ENCODE results near the gene USP12.

USP12 gene

GRCh38 chr13:27065582-27065981 is 106.0 kb downstream of the USP12 start:
- Histone ChIP-seq H3K4me3 (ENCODE audit: severe bottlenecking) (no peak overlapping the region), H3K27me3 (ENCODE audit: insufficient read depth, poor library complexity, severe bottlenecking) (no peaks in the 10 kb centered on the region), H3K36me3 (ENCODE audit: low read depth) (peaks cover 18% of the 10 kb centered on the region), H3K27ac (ENCODE audit: poor library complexity, severe bottlenecking) (no peak overlapping the region), H3K9me3 (ENCODE audit: severe bottlenecking) (no peaks in the 10 kb centered on the region), H3K4me1 (ENCODE audit: insufficient read depth, poor library complexity, severe bottlenecking) (no peaks in the 10 kb centered on the region)
- DNase-seq (ENCODE audit: low spot score) (no peak), ATAC-seq (ENCODE audit: low read depth) (no peak)
- TF ChIP-seq, protein P1, sequence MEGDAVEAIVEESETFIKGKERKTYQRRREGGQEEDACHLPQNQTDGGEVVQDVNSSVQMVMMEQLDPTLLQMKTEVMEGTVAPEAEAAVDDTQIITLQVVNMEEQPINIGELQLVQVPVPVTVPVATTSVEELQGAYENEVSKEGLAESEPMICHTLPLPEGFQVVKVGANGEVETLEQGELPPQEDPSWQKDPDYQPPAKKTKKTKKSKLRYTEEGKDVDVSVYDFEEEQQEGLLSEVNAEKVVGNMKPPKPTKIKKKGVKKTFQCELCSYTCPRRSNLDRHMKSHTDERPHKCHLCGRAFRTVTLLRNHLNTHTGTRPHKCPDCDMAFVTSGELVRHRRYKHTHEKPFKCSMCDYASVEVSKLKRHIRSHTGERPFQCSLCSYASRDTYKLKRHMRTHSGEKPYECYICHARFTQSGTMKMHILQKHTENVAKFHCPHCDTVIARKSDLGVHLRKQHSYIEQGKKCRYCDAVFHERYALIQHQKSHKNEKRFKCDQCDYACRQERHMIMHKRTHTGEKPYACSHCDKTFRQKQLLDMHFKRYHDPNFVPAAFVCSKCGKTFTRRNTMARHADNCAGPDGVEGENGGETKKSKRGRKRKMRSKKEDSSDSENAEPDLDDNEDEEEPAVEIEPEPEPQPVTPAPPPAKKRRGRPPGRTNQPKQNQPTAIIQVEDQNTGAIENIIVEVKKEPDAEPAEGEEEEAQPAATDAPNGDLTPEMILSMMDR (IDR thresholded peaks at IDR 0.05; ENCODE audit: poor library complexity, severe bottlenecking): no peak

DNA sequence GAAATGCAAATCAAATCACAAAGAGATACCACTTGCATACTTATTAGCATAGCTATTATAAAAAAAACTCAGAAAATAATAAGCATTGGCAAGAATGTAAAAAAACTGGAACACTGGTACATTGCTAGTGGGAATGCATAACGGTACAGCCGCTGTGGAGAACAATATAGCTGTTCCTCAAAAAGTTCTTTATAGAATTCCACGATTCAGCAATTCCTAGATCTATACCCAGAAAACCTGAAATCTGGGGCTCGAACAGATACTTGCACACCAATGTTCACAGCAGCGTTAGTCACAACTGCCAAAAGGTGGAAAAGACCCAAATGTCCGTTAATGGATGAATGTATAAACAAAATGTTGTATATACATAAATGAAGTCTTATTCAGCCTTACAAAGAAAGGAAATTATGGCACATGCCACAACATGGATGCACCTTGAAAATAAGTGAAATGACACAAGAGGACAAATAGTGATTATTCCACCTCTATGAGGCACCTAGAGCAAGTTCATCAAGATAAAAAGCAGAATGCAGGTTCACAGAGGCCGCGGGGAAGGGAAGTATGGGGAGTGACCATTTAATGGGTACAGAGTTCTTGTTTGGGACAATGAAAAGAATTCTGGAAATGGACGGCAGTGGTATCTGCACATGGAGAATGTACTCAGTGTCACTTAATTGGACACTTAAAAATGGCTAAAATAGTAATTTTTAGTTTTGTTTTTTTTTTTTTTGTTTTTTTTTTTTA is 107.2 kb downstream of the USP12 start:
- Histone ChIP-seq H3K27me3 (ENCODE audit: insufficient read depth, poor library complexity, severe bottlenecking) (no peaks in the 10 kb centered on the region), H3K27ac (ENCODE audit: poor library complexity, severe bottlenecking) (no peak overlapping the region), H3K36me3 (ENCODE audit: low read depth) (peaks cover 18% of the 10 kb centered on the region), H3K4me1 (ENCODE audit: insufficient read depth, poor library complexity, severe bottlenecking) (no peaks in the 10 kb centered on the region), H3K9me3 (ENCODE audit: severe bottlenecking) (no peaks in the 10 kb centered on the region), H3K4me3 (ENCODE audit: severe bottlenecking) (no peak overlapping the region)
- DNase-seq (ENCODE audit: low spot score) (no peak), ATAC-seq (ENCODE audit: low read depth) (no peak)
- TF ChIP-seq, protein P1 (IDR thresholded peaks at IDR 0.05; ENCODE audit: poor library complexity, severe bottlenecking): no peak

GRCh38 chr13:27057817-27058216 is 113.8 kb downstream of the USP12 start:
- H3K36me3 ChIP-seq (ENCODE audit: low read depth): no peaks in the 10 kb centered on the region

DNA sequence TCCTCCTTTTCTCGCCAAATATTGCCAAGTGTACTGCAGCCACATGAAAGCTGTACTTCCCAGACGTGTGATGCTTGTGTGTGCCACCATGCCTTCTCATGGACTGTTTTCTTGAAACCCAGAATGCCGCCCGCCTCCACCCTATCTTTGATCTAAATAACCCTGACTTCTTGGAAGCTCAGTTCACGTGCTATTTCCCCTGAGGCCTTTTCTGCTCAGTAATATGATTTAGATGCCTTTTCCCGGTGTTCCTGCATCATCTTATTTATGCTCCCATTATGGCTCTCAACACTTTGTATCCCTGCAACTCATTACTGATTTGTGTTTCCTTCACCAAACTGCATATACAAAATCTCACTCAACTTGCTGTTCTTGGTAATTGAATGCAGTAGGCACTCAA is 116.1 kb downstream of the USP12 start:
- DNase-seq (ENCODE audit: low spot score): no peak
- ATAC-seq (ENCODE audit: low read depth): no peak
- Histone ChIP-seq H3K36me3 (ENCODE audit: low read depth) (no peaks in the 10 kb centered on the region), H3K4me1 (ENCODE audit: insufficient read depth, poor library complexity, severe bottlenecking) (peaks cover 13% of the 10 kb centered on the region), H3K27ac (ENCODE audit: poor library complexity, severe bottlenecking) (no peak overlapping the region), H3K9me3 (ENCODE audit: severe bottlenecking) (no peaks in the 10 kb centered on the region), H3K27me3 (ENCODE audit: insufficient read depth, poor library complexity, severe bottlenecking) (no peaks in the 10 kb centered on the region), H3K4me3 (ENCODE audit: severe bottlenecking) (no peak overlapping the region)
- TF ChIP-seq, protein P1 (IDR thresholded peaks at IDR 0.05; ENCODE audit: poor library complexity, severe bottlenecking): no peak

More at GRCh38 chr13:27057817-27058216, 113.8 kb downstream of the USP12 start:
- Histone ChIP-seq H3K4me3 (ENCODE audit: severe bottlenecking) (no peak overlapping the region), H3K9me3 (ENCODE audit: severe bottlenecking) (no peaks in the 10 kb centered on the region), H3K27ac (ENCODE audit: poor library complexity, severe bottlenecking) (no peak overlapping the region), H3K27me3 (ENCODE audit: insufficient read depth, poor library complexity, severe bottlenecking) (no peaks in the 10 kb centered on the region), H3K4me1 (ENCODE audit: insufficient read depth, poor library complexity, severe bottlenecking) (peaks cover 13% of the 10 kb centered on the region)
- no peak for DNase-seq (ENCODE audit: low spot score)
- TF ChIP-seq, protein P1 (IDR thresholded peaks at IDR 0.05; ENCODE audit: poor library complexity, severe bottlenecking): no peak
- no peak for ATAC-seq (ENCODE audit: low read depth)

DNA sequence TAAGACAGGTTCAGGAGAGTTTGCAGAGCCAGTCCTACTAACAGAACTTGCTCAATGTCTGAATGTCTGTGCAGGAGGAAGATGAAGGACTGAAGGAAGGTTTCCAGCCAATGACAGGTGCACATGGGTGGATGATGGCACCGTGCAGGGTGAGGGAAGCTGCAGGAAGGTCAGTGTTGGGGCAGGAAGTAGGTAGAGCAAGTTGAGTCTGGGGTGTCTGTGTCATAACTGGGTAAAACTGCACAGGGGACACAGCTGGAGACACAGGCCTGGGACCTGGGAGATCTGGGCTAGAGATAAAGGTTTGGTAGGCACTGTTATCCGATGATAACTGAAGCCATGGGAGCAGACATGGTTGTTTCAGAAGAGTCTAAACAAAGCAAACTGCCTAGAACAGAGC is 116.9 kb downstream of the USP12 start:
- Histone ChIP-seq H3K4me1 (ENCODE audit: insufficient read depth, poor library complexity, severe bottlenecking) (peaks cover 13% of the 10 kb centered on the region), H3K27ac (ENCODE audit: poor library complexity, severe bottlenecking) (peak overlapping the region; percentile 33), H3K27me3 (ENCODE audit: insufficient read depth, poor library complexity, severe bottlenecking) (no peaks in the 10 kb centered on the region), H3K4me3 (ENCODE audit: severe bottlenecking) (no peak overlapping the region), H3K9me3 (ENCODE audit: severe bottlenecking) (no peaks in the 10 kb centered on the region), H3K36me3 (ENCODE audit: low read depth) (no peaks in the 10 kb centered on the region)
- TF ChIP-seq, protein P1 (IDR thresholded peaks at IDR 0.05; ENCODE audit: poor library complexity, severe bottlenecking): no peak
- DNase-seq (ENCODE audit: low spot score) (no peak), ATAC-seq (ENCODE audit: low read depth) (no peak)

All from RWPE2 (cell line).